MCF 10A (cell line): ENCODE results near the gene DSG3. TPM values are rescaled to one million over a fixed set of nuclear protein-coding genes. Genes with fewer than 3 reads are reported as not detected.

Experiments
- BruUV-seq: library from RNA; stranded (reverse); fragments of 400-500 nt; replicated peaks from 2 replicates; lab custom pipeline; 2021; lab: Mats Ljungman, UMichigan
- CTCF ChIA-PET: fragments of 300-600 bp; sonication (Branson Sonifier 250); formaldehyde crosslinking; extraction: SDS; loops from one replicate; lab custom pipeline; 2021; ENCODE audit warnings: antibody characterized with exemption, inconsistent platforms; lab: Yijun Ruan, JAX
- POLR2A ChIA-PET: fragments of 300-600, 350-650 bp; sonication (Branson Sonifier 250); formaldehyde crosslinking; extraction: SDS; loops from one replicate; lab custom pipeline; 2020; ENCODE audit warnings: antibody characterized with exemption, inconsistent platforms; lab: Yijun Ruan, JAX
- DNase-seq: peaks from one replicate; pipeline ENCODE4 v3.0.0-alpha.2; 2018; ENCODE audit not compliant: unreplicated experiment
- H3K27ac Mint-ChIP-seq: one replicate; pipeline ENCODE4 v1.8.0; 2022; ENCODE audit warnings: mild to moderate bottlenecking, low read depth, mixed read lengths; ENCODE audit not compliant: unreplicated experiment
- H3K27me3 Mint-ChIP-seq: one replicate; pipeline ENCODE4 v1.8.0; 2022; ENCODE audit warnings: mixed read lengths; ENCODE audit not compliant: insufficient read depth, unreplicated experiment
- H3K36me3 Mint-ChIP-seq: one replicate; pipeline ENCODE4 v1.8.0; 2022; ENCODE audit warnings: mild to moderate bottlenecking, moderate library complexity, mixed read lengths; ENCODE audit not compliant: insufficient read depth, unreplicated experiment
- H3K4me1 Mint-ChIP-seq: one replicate; pipeline ENCODE4 v1.8.0; 2022; ENCODE audit warnings: mixed read lengths; ENCODE audit not compliant: insufficient read depth, unreplicated experiment
- H3K4me3 Mint-ChIP-seq: one replicate; pipeline ENCODE4 v1.8.0; 2022; ENCODE audit warnings: mild to moderate bottlenecking, moderate library complexity, mixed read lengths; ENCODE audit not compliant: unreplicated experiment
- H3K9me3 Mint-ChIP-seq: one replicate; pipeline ENCODE4 v1.8.0; 2022; ENCODE audit warnings: mixed read lengths; ENCODE audit not compliant: unreplicated experiment
- CTCF ChIP-seq: fragments of 200-600 bp; IDR thresholded peaks from one replicate; pipeline ENCODE4 v1.8.0; 2022; ENCODE audit warnings: antibody characterized with exemption, mild to moderate bottlenecking; ENCODE audit not compliant: unreplicated experiment
- intact Hi-C: fragments of 100-400 bp; cut with micrococcal nuclease; formaldehyde crosslinking; loops from 2 replicates; pipeline ENCODE4 v1.14.1; 2022
- total RNA-seq: library from RNA; stranded (reverse); gene quantifications from 2 replicates; pipeline ENCODE4 v1.2.3, GENCODE V29; 2022

Gene DSG3
- total RNA-seq, 1 experiment from 2014 or later = 68.5 TPM

DNA sequence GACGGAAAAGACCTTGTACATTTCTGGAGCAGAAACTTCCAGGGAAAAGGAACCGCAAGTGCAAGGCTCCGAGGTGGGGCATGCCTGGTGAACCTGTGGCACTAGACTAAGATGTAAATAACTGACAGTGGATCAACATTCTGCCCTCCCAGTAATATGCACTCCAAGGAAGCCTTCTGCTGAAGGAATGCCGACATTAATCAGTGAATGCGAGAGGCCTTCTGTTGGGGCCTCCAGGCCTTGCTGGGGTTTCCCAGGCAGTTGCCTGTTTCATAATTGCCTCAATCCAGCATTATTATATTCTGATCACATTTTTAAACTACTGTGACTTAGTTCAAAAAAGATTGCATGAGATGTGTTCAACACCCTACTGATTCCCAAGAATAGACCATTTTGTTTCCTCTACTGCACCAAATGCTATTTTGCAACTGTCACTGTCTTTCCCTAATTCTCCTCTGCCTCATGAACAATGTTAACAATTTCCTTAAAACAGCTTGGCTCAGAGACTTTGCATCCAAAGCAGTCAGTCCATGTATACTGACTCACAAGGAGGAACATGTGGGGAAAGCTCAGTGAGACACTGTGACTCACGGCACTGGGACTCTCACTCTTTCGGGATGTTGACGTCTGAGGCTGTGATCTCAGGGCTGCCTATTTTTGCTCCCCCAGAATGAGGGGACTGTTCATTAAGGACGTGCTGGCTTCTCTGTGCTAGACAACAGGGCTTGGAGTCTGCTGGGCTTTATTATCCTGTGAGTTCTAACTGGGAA is 39.9 kb downstream of the DSG3 start:
- CTCF ChIA-PET = interaction anchor here (0.7 to 1.5 kb wide), 6 partner anchors 10 to 64 kb away, joined by 3 to 5 read pairs (median 3); no protein-coding TSS in a partner anchor
- TF ChIP-seq CTCF = no peak
- peak overlapping the region; percentile 65 for H3K27ac Mint-ChIP-seq
- DNase-seq = peak; percentile 94
- POLR2A ChIA-PET = interaction anchor here (0.6 to 13.1 kb wide), 23 partner anchors 12 to 532 kb away, joined by 3 to 158 read pairs (median 4); partner anchors contain the start of genes DSC3 and DSG2
- BruUV-seq = no TSS peak
- no peak overlapping the region for H3K4me3 Mint-ChIP-seq
- peaks cover 58% of the 10 kb centered on the region for H3K4me1 Mint-ChIP-seq
- no peaks in the 10 kb centered on the region for H3K27me3 Mint-ChIP-seq
- no peaks in the 10 kb centered on the region for H3K9me3 Mint-ChIP-seq
- peaks cover 28% of the 10 kb centered on the region for H3K36me3 Mint-ChIP-seq
- intact Hi-C loops = no loop called here

GRCh38 chr18:31489311-31489710 is 41.8 kb downstream of the DSG3 start:
- Mint-ChIP-seq H3K27ac (peak overlapping the region; percentile 65), H3K4me1 (peaks cover 54% of the 10 kb centered on the region), H3K36me3 (peaks cover 22% of the 10 kb centered on the region), H3K27me3 (no peaks in the 10 kb centered on the region), H3K4me3 (peak overlapping the region; percentile 8), H3K9me3 (no peaks in the 10 kb centered on the region)
- intact Hi-C loops = no loop called here
- no peak for TF ChIP-seq CTCF
- DNase-seq = peak; percentile 52
- no TSS peak for BruUV-seq
- CTCF ChIA-PET = interaction anchor here (0.8 to 1.7 kb wide), 3 partner anchors 17 to 65 kb away, joined by 3 to 7 read pairs (median 6); no protein-coding TSS in a partner anchor
- POLR2A ChIA-PET = interaction anchor here (0.6 to 13.1 kb wide), 20 partner anchors 8 to 452 kb away, joined by 3 to 158 read pairs (median 5); partner anchors contain the start of genes DSC2, DSG2 and DSG3

GRCh38 chr18:31490387-31490786 is 42.8 kb downstream of the DSG3 start:
- Mint-ChIP-seq H3K27me3 (no peaks in the 10 kb centered on the region), H3K27ac (peak overlapping the region; percentile 65), H3K9me3 (no peaks in the 10 kb centered on the region), H3K4me1 (peaks cover 49% of the 10 kb centered on the region), H3K4me3 (no peak overlapping the region), H3K36me3 (peaks cover 13% of the 10 kb centered on the region)
- intact Hi-C loops = loop anchor here (2.0 kb wide), 1 partner anchor 40 kb away; no protein-coding TSS in a partner anchor
- DNase-seq = peak; percentile 73
- TF ChIP-seq CTCF = no peak
- CTCF ChIA-PET = interaction anchor here (0.6 to 1.7 kb wide), 9 partner anchors 14 to 1406 kb away, joined by 3 to 7 read pairs (median 3); no protein-coding TSS in a partner anchor
- POLR2A ChIA-PET = interaction anchor here (0.7 to 13.1 kb wide), 27 partner anchors 9 to 451 kb away, joined by 3 to 158 read pairs (median 5); partner anchors contain the start of genes DSG2 and DSG3
- no TSS peak for BruUV-seq

GRCh38 chr18:31490833-31491232 is 43.3 kb downstream of the DSG3 start:
- POLR2A ChIA-PET = interaction anchor here (0.7 to 13.1 kb wide), 26 partner anchors 9 to 451 kb away, joined by 3 to 158 read pairs (median 5); partner anchors contain the start of genes DSC3 and DSG2

More at GRCh38 chr18:31490833-31491232, 43.3 kb downstream of the DSG3 start:
- Mint-ChIP-seq H3K9me3 (no peaks in the 10 kb centered on the region), H3K4me1 (peaks cover 49% of the 10 kb centered on the region), H3K4me3 (no peak overlapping the region), H3K27me3 (no peaks in the 10 kb centered on the region), H3K27ac (peak overlapping the region; percentile 65), H3K36me3 (peaks cover 12% of the 10 kb centered on the region)
- no TSS peak for BruUV-seq
- CTCF ChIA-PET = interaction anchor here (0.7 to 1.4 kb wide), 4 partner anchors 15 to 247 kb away, joined by 3 to 6 read pairs (median 4); no protein-coding TSS in a partner anchor
- DNase-seq = no peak
- TF ChIP-seq CTCF = no peak
- intact Hi-C loops = loop anchor here (2.0 kb wide), 1 partner anchor 40 kb away; no protein-coding TSS in a partner anchor
